K562 (cell line): Measurements from ENCODE around the gene HOXA5. TPM values are rescaled to one million over a fixed set of nuclear protein-coding genes. Genes with fewer than 3 reads are reported as not detected.

Experiments
- ARID2 ChIP-seq: fragments of 450-650 bp; IDR thresholded peaks from 2 replicates; pipeline ENCODE4 v1.6.1; 2017; ENCODE audit warnings: antibody characterized with exemption, mild to moderate bottlenecking
- ZNF263 ChIP-seq: sonication (generic); formaldehyde crosslinking; IDR thresholded peaks from 2 replicates; pipeline ENCODE4 v1.8.0; 2022; ENCODE audit warnings: mild to moderate bottlenecking, missing genetic modification reagents, borderline replicate concordance
- polyA plus RNA-seq, 8 experiments: library from polyadenylated mRNA; depleted of rRNA in 4 of 8; stranded (reverse) in 5 of 8; unstranded in 3 of 8; fragments of >200 nt; fragmentation: Nextera tagmentation in 2 of 8; fragmentation: Illumina TruSeq in 1 of 8; extraction: Ambion mirVana in 2 of 8; extraction: Trizol in 1 of 8; gene quantifications; 2 replicates each; pipeline versions ENCODE4 v1.2.1 to v1.2.3, GENCODE V29; 2011 to 2014; ENCODE audit warnings: inconsistent platforms in 1 of 8, missing spikeins in 1 of 8
- total RNA-seq, 7 experiments: library from RNA; depleted of rRNA in 6 of 7; stranded (reverse); fragments of >200 nt in 6 of 7; fragmentation: Illumina TruSeq in 2 of 7; extraction: Trizol in 2 of 7; gene quantifications; 2 replicates each; pipeline versions ENCODE4 v1.2.1 to v1.2.3, GENCODE V29; 2011 to 2021; ENCODE audit warnings: low replicate concordance in 1 of 7
- TF ChIP-seq, protein P1 (sequence below): fragments of 250-450 bp; sonication (Bioruptor Pico); IDR thresholded peaks from 2 replicates; pipeline ENCODE4 v1.4.0; 2020; ENCODE audit warnings: mild to moderate bottlenecking, moderate library complexity
- TF ChIP-seq, protein P2 (sequence below), 3 experiments: fragments of 200-800 bp in 1 of 3; fragments of 250-450 bp in 1 of 3; fragments of 450-650 bp in 1 of 3; sonication (Bioruptor Pico) in 1 of 3; sonication (Bioruptor generic) in 1 of 3; formaldehyde crosslinking in 1 of 3; IDR thresholded peaks; 2 replicates each; pipeline versions ENCODE4 v1.6.1 to v1.8.0; 2016 to 2022; ENCODE audit warnings: mild to moderate bottlenecking in 2 of 3, missing genetic modification characterization in 2 of 3, missing compliant biosample characterization in 1 of 3, moderate library complexity in 1 of 3
- TF ChIP-seq, protein P3 (sequence below): sonication (generic); formaldehyde crosslinking; IDR thresholded peaks from 2 replicates; pipeline ENCODE4 v1.9.0; 2022; ENCODE audit warnings: mild to moderate bottlenecking, missing genetic modification reagents
- TF ChIP-seq, protein P4 (sequence below): fragments of 250-450 bp; sonication (Bioruptor Pico); IDR thresholded peaks from 2 replicates; pipeline ENCODE4 v1.4.0; 2020; ENCODE audit warnings: mild to moderate bottlenecking, moderate library complexity
- TF ChIP-seq, protein P5 (sequence below), 2 experiments: fragments of 450-650 bp in 1 of 2; IDR thresholded peaks; 2 replicates each; pipeline ENCODE4 v1.6.1; 2011 to 2017; ENCODE audit warnings: low read depth in 2 of 2, antibody characterized with exemption in 1 of 2, borderline replicate concordance in 1 of 2, low read length in 1 of 2, mild to moderate bottlenecking in 1 of 2, mixed read lengths in 1 of 2; ENCODE audit not compliant: control insufficient read depth in 1 of 2

HOXA5 gene
- total and polyA plus RNA-seq, 9 of the 15 experiments (the other 6 are each of a cell fraction or from before 2014, with no cell fraction given) = 0.13 TPM; not detected in 8

DNA sequence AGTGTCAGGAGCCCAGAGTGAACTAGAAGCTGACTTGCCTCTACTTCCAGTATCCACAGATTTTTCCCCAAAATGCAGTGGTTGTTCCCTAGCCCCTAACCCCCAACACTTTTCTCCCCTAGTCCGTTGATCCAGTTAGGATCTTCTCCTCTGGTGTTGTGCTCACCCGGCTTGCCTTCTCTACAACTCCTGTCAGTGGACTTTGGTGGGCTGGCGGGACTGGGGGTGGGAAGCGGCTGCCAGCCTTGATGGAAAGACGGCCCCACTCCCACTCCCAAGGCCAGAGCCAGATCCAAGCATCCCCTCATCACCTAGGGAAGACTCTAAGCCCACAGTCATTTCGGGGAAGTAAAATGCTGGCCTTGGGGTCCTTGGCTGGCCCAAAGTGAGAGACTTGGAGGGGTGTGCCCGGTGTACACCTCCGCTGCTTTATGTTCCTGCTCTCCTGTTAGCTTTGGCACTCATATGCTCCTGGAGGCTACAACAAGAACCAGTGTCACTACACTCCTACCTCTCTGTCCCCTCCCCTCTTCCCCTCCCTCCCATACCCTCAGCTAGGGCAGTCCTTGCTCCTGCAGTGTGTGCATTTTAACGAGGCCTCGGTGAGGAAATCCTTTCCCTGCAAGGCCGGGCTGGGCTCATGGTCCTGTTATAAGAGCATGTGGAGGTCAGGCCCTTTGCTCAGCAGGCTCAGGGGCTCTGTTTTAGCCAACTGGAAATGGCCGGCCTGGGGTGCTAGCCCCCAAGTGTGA is 31.6 kb upstream of the HOXA5 start (continued):
- TF ChIP-seq ARID2 = no peak
- TF ChIP-seq, protein P1, sequence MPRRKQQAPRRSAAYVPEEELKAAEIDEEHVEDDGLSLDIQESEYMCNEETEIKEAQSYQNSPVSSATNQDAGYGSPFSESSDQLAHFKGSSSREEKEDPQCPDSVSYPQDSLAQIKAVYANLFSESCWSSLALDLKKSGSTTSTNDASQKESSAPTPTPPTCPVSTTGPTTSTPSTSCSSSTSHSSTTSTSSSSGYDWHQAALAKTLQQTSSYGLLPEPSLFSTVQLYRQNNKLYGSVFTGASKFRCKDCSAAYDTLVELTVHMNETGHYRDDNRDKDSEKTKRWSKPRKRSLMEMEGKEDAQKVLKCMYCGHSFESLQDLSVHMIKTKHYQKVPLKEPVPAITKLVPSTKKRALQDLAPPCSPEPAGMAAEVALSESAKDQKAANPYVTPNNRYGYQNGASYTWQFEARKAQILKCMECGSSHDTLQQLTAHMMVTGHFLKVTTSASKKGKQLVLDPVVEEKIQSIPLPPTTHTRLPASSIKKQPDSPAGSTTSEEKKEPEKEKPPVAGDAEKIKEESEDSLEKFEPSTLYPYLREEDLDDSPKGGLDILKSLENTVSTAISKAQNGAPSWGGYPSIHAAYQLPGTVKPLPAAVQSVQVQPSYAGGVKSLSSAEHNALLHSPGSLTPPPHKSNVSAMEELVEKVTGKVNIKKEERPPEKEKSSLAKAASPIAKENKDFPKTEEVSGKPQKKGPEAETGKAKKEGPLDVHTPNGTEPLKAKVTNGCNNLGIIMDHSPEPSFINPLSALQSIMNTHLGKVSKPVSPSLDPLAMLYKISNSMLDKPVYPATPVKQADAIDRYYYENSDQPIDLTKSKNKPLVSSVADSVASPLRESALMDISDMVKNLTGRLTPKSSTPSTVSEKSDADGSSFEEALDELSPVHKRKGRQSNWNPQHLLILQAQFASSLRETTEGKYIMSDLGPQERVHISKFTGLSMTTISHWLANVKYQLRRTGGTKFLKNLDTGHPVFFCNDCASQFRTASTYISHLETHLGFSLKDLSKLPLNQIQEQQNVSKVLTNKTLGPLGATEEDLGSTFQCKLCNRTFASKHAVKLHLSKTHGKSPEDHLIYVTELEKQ (CRISPR knock-in tag) = no peak
- TF ChIP-seq ZNF263 (CRISPR knock-in tag) = no peak
- TF ChIP-seq, protein P2, sequence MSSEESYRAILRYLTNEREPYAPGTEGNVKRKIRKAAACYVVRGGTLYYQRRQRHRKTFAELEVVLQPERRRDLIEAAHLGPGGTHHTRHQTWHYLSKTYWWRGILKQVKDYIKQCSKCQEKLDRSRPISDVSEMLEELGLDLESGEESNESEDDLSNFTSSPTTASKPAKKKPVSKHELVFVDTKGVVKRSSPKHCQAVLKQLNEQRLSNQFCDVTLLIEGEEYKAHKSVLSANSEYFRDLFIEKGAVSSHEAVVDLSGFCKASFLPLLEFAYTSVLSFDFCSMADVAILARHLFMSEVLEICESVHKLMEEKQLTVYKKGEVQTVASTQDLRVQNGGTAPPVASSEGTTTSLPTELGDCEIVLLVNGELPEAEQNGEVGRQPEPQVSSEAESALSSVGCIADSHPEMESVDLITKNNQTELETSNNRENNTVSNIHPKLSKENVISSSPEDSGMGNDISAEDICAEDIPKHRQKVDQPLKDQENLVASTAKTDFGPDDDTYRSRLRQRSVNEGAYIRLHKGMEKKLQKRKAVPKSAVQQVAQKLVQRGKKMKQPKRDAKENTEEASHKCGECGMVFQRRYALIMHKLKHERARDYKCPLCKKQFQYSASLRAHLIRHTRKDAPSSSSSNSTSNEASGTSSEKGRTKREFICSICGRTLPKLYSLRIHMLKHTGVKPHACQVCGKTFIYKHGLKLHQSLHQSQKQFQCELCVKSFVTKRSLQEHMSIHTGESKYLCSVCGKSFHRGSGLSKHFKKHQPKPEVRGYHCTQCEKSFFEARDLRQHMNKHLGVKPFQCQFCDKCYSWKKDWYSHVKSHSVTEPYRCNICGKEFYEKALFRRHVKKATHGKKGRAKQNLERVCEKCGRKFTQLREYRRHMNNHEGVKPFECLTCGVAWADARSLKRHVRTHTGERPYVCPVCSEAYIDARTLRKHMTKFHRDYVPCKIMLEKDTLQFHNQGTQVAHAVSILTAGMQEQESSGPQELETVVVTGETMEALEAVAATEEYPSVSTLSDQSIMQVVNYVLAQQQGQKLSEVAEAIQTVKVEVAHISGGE (CRISPR knock-in tag; IDR thresholded peaks at IDR 0.05) = no peak
- TF ChIP-seq, protein P3, sequence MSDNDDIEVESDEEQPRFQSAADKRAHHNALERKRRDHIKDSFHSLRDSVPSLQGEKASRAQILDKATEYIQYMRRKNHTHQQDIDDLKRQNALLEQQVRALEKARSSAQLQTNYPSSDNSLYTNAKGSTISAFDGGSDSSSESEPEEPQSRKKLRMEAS (CRISPR knock-in tag) = no peak
- TF ChIP-seq, protein P4, sequence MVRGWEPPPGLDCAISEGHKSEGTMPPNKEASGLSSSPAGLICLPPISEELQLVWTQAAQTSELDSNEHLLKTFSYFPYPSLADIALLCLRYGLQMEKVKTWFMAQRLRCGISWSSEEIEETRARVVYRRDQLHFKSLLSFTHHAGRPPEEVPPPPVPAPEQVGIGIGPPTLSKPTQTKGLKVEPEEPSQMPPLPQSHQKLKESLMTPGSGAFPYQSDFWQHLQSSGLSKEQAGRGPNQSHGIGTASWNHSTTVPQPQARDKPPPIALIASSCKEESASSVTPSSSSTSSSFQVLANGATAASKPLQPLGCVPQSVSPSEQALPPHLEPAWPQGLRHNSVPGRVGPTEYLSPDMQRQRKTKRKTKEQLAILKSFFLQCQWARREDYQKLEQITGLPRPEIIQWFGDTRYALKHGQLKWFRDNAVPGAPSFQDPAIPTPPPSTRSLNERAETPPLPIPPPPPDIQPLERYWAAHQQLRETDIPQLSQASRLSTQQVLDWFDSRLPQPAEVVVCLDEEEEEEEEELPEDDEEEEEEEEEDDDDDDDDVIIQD = no peak
- TF ChIP-seq, protein P5, sequence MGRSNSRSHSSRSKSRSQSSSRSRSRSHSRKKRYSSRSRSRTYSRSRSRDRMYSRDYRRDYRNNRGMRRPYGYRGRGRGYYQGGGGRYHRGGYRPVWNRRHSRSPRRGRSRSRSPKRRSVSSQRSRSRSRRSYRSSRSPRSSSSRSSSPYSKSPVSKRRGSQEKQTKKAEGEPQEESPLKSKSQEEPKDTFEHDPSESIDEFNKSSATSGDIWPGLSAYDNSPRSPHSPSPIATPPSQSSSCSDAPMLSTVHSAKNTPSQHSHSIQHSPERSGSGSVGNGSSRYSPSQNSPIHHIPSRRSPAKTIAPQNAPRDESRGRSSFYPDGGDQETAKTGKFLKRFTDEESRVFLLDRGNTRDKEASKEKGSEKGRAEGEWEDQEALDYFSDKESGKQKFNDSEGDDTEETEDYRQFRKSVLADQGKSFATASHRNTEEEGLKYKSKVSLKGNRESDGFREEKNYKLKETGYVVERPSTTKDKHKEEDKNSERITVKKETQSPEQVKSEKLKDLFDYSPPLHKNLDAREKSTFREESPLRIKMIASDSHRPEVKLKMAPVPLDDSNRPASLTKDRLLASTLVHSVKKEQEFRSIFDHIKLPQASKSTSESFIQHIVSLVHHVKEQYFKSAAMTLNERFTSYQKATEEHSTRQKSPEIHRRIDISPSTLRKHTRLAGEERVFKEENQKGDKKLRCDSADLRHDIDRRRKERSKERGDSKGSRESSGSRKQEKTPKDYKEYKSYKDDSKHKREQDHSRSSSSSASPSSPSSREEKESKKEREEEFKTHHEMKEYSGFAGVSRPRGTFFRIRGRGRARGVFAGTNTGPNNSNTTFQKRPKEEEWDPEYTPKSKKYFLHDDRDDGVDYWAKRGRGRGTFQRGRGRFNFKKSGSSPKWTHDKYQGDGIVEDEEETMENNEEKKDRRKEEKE (IDR thresholded peaks at IDR 0.05; ENCODE audit: borderline replicate concordance in 1 of 2, control insufficient read depth in 1 of 2, low read depth in 2 of 2, low read length in 1 of 2) = no peak
